Activated CD4-positive, alpha-beta T cell treated with anti-CD3 and anti-CD28 coated beads for 48 hours (primary cell): Measurements from ENCODE around the gene GNG7.
"Not testable (repeated sequence)": the region's sequence is repeated elsewhere in the genome, so short reads cannot be mapped to it uniquely, and the experiment has no call there.

Source experiments
- DNase-seq: peaks from one replicate; pipeline ENCODE4 v3.0.0-alpha.2; 2020

Gene GNG7

GRCh38 chr19:2711172-2711874 is 8.8 kb upstream of the GNG7 start:
- DNase-seq: no peak

- no peak for DNase-seq
Observed at GRCh38 chr19:2706251-2706650, 3.8 kb upstream of the GNG7 start.

GRCh38 chr19:2703691-2704216 is 1.3 kb upstream of the GNG7 start:
- DNase-seq: no peak

GRCh38 chr19:2703077-2703437 is 563 bp upstream of the GNG7 start:
- no peak for DNase-seq

- DNase-seq: no peak
Observed at GRCh38 chr19:2701361-2702169, 929 bp downstream of the GNG7 start.

- no peak for DNase-seq
Observed at GRCh38 chr19:2700660-2701360, 1.7 kb downstream of the GNG7 start.

- no peak for DNase-seq
Observed at GRCh38 chr19:2699413-2700140, 2.9 kb downstream of the GNG7 start.

- DNase-seq: no peak
Observed at GRCh38 chr19:2694196-2694595, 8.3 kb downstream of the GNG7 start.

GRCh38 chr19:2693492-2694160 is 8.9 kb downstream of the GNG7 start:
- DNase-seq: no peak

GRCh38 chr19:2691951-2692350 is 10.5 kb downstream of the GNG7 start:
- no peak for DNase-seq

GRCh38 chr19:2690856-2691255 is 11.6 kb downstream of the GNG7 start:
- no peak for DNase-seq

GRCh38 chr19:2686360-2686759 is 16.1 kb downstream of the GNG7 start:
- DNase-seq: no peak

- no peak for DNase-seq
Observed at GRCh38 chr19:2685204-2685704, 17.2 kb downstream of the GNG7 start.

GRCh38 chr19:2683430-2684003 is 19.0 kb downstream of the GNG7 start:
- DNase-seq: no peak

- no peak for DNase-seq
Observed at GRCh38 chr19:2680808-2681207, 21.7 kb downstream of the GNG7 start.

GRCh38 chr19:2679439-2679838 is 23.1 kb downstream of the GNG7 start:
- no peak for DNase-seq

- DNase-seq: not testable (repeated sequence)
Observed at GRCh38 chr19:2678948-2679347, 23.5 kb downstream of the GNG7 start.

- DNase-seq: no peak
Observed at GRCh38 chr19:2678044-2678671, 24.3 kb downstream of the GNG7 start.

GRCh38 chr19:2676823-2677222 is 25.7 kb downstream of the GNG7 start:
- no peak for DNase-seq

GRCh38 chr19:2675892-2676291 is 26.6 kb downstream of the GNG7 start:
- no peak for DNase-seq

- DNase-seq: no peak
Observed at GRCh38 chr19:2670217-2670616, 32.3 kb downstream of the GNG7 start.
